GM23248 (cell line): ENCODE results near the gene RPS16.

Experiments used
- EZH2 ChIP-seq: fragments of 200-600 bp; sonication (generic); IDR thresholded peaks from 2 replicates; pipeline ENCODE4 v1.6.1; 2018; ENCODE audit warnings: antibody characterized with exemption, mild to moderate bottlenecking; ENCODE audit not compliant: insufficient read depth, poor library complexity, severe bottlenecking
- EZH2phosphoT487 ChIP-seq: fragments of 200-600 bp; sonication (generic); IDR thresholded peaks from 2 replicates; pipeline ENCODE4 v1.6.1; 2018; ENCODE audit warnings: antibody characterized with exemption, moderate library complexity, mild to moderate bottlenecking, low read depth; ENCODE audit not compliant: insufficient read depth

DNA sequence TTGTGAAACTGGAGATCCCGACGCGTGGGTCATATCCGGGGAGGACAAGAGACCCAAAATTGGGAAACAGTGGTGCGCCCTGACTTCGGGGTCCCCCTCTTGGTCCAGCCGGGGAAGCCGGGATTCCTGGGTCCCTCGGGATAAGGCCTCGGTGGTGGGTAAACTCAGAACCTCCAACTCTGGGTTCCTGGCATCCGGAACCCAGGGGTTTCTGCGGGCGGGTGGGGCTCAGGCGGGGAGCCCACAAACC, 28.4 kb downstream of the RPS16 start:
- TF ChIP-seq EZH2, result no peak
- TF ChIP-seq EZH2phosphoT487, result no peak
